BJ (cell line): ENCODE measurements around the gene POMP. TPM values are rescaled to one million over a fixed set of nuclear protein-coding genes. Genes with fewer than 3 reads are reported as not detected.

Source experiments
- CTCF ChIA-PET: fragments of 350-600 bp; formaldehyde crosslinking; extraction: SDS; loops from one replicate; lab custom pipeline; 2021; ENCODE audit warnings: antibody characterized with exemption, inconsistent platforms; lab: Yijun Ruan, JAX
- POLR2A ChIA-PET: fragments of 300-600 bp; sonication (Branson Sonifier 250); formaldehyde crosslinking; extraction: SDS; loops from one replicate; lab custom pipeline; 2021; ENCODE audit warnings: antibody characterized with exemption; lab: Charles Lee
- DNase-seq: peaks from one replicate; pipeline ENCODE4 v3.0.0-alpha.2; 2011; ENCODE audit warnings: low read depth
- H3K27me3 ChIP-seq: 2 replicates; pipeline ENCODE4 v1.6.0; 2011; ENCODE audit warnings: low read length; ENCODE audit not compliant: control insufficient read depth, insufficient read depth
- H3K36me3 ChIP-seq: 2 replicates; pipeline ENCODE4 v1.5.1; 2011; ENCODE audit warnings: low read length; ENCODE audit not compliant: control insufficient read depth, insufficient read depth
- H3K4me3 ChIP-seq: 2 replicates; pipeline ENCODE4 v1.5.1; 2011; ENCODE audit warnings: low read depth, mild to moderate bottlenecking, control low read depth, low read length
- CTCF ChIP-seq: IDR thresholded peaks from 2 replicates; pipeline ENCODE4 v1.5.1; 2011; ENCODE audit warnings: low read depth, mild to moderate bottlenecking, control low read depth, inconsistent platforms, low read length, moderate library complexity; ENCODE audit not compliant: insufficient read depth
- polyA plus RNA-seq: library from polyadenylated mRNA; depleted of rRNA; stranded (reverse); fragments of >200 nt; gene quantifications from 2 replicates; pipeline ENCODE4 v1.2.3, GENCODE V29; 2011

The POMP gene
- polyA plus RNA-seq, 1 experiment: 25.9 TPM

DNA sequence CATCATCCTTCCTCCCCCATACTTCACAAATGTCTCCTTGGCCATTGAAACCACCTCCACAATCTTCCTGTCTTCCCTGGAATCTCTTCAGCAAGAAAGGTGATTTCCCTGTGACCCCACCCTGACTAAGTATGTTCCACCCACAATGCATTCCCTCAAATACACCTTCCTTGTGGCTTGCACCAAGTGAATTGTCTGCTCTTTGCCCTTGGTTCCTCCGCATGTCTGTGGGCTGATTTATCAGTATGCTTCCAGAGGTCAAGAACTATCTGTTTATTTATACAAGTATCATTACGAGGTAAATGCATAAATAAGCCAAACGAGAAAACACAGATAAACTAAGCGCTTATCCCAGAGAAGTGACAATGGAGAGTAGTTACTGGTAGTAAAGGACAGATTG, 45.4 kb upstream of the POMP start:
- ChIA-PET POLR2A (no interaction called here), CTCF (interaction anchor here (1.0 kb wide), 1 partner anchor 12 kb away, joined by 3 read pairs; no protein-coding TSS in a partner anchor)
- Histone ChIP-seq H3K4me3 (no peak overlapping the region), H3K27me3 (no peaks in the 10 kb centered on the region), H3K36me3 (no peaks in the 10 kb centered on the region)
- no peak for DNase-seq
- no peak for TF ChIP-seq CTCF

- no peaks in the 10 kb centered on the region for H3K36me3 ChIP-seq
- H3K27me3 ChIP-seq: no peaks in the 10 kb centered on the region
- CTCF ChIA-PET: interaction anchor here (0.6 kb wide), 2 partner anchors 31 to 182 kb away, joined by 3 read pairs; no protein-coding TSS in a partner anchor
- POLR2A ChIA-PET: no interaction called here
- DNase-seq: no peak
- no peak overlapping the region for H3K4me3 ChIP-seq
- TF ChIP-seq CTCF: no peak
Measured at GRCh38 chr13:28615916-28616446, 42.9 kb upstream of the POMP start.

DNA sequence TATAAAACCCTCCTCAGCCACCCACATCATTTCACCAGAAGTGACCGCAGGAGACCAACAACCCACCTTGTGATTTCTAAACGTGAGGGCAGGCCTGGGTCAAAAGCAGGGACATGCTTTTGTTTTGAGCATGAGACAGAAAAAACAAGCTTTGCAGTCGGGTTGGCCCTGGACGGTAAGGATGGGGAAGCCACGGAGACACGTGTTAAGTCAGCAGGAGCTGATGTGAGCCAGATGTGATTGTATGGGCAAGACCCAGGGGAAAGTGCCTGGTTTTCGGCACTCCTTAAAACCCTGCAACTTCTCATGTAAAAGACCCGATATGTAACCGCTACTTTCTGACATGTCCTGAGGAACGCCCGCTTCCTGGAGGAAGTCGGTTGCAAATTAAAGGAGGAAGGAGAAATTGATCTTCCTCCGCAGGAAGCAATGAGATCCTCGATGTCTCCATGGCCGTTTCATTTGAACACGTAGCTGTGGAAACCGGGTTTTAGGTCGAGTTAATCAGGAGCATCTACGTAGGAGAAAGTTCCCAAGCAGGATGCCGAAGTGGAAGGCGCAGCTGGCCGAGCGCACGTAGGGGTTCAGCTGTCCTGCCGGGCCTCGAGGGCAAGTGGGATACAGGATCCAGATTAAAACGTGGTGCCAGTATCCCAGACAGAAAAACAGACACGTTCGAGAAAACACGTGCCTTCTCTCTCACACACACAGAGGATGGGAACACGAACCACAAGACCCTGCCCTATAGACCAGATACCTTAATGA, 40.5 kb upstream of the POMP start:
- POLR2A ChIA-PET: interaction anchor here (0.6 kb wide), 1 partner anchor 1548 kb away, joined by 3 read pairs; no protein-coding TSS in a partner anchor
- no peak for TF ChIP-seq CTCF
- CTCF ChIA-PET: no interaction called here
- no peaks in the 10 kb centered on the region for H3K36me3 ChIP-seq
- DNase-seq: no peak
- H3K4me3 ChIP-seq: no peak overlapping the region
- H3K27me3 ChIP-seq: no peaks in the 10 kb centered on the region

DNA sequence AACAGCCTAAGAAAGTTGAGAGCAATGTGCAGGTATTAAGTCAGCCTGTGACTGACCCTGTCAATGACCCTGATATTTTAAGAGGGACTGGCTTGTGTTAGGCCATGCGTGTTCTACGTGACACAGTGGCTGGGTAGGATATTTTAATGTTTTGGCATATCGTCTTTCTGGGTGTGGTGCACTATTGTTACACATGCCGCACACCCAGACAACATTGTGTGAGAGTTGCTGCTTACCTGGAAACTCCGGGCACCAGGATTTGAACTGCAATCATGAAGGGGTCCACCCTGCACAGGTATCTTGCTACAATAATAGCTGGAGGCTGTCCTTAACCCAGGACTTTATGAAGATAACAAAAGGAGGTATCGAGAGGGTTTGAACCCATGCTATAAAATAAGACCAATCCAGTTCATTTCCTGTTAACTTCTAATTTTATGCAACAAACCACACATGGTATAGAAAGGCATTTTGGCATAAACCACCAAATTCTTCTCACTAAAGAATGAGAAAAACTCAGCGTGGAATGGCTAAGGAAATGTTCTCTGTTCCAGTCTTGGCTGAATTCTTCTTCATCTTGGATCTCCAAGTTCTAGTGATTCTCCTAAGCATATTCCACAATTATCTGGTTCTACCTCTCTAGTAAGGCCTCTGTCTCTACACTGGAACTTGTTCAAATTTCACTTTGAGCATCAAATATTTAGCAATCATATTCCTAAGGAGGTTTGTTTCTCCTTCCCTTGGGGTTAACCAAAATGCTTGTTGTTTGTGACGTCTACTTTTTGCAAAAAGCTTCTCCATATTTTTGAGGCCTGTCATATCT, 38.7 kb upstream of the POMP start:
- ChIA-PET CTCF (interaction anchor here (1.3 kb wide), 1 partner anchor 18 kb away, joined by 4 read pairs; no protein-coding TSS in a partner anchor), POLR2A (no interaction called here)
- no peak for TF ChIP-seq CTCF
- Histone ChIP-seq H3K4me3 (no peak overlapping the region), H3K36me3 (no peaks in the 10 kb centered on the region), H3K27me3 (no peaks in the 10 kb centered on the region)
- no peak for DNase-seq

DNA sequence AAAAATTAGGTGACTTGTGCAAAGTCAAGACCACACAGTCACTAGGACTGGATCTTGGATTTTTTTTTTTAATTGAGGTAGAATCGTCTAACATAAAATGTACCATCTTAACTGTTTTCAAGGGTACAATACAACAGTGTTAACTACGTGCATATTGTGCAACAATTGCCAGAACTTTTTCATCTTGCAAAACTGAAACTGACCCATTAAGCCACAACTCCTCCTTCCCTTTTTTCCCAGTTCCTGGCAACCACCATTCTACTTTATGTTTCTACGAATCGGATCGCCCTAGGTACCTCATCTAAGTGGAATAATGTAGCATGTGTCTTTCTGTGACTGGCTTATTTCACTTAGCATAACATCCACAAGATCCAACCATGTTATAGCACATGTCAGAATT, 37.5 kb upstream of the POMP start:
- H3K27me3 ChIP-seq: no peaks in the 10 kb centered on the region
- ChIA-PET CTCF (interaction anchor here (0.7 kb wide), 1 partner anchor 297 kb away, joined by 3 read pairs; no protein-coding TSS in a partner anchor), POLR2A (no interaction called here)
- H3K36me3 ChIP-seq: no peaks in the 10 kb centered on the region
- H3K4me3 ChIP-seq: no peak overlapping the region
- TF ChIP-seq CTCF: no peak
- DNase-seq: no peak
